Gastroesophageal sphincter (tissue), 4 donors: Measurements from ENCODE around the gene ARRB1. TPM values are rescaled to one million over a fixed set of nuclear protein-coding genes. Genes with fewer than 3 reads are reported as not detected.

ENCODE experiments used
- ATAC-seq: fragments of 150-250 bp; one replicate; pipeline ENCODE4 v1.9.1; 2016; ENCODE audit warnings: mild to moderate bottlenecking, moderate library complexity
- H3K27ac ChIP-seq, 4 donors: fragments of 200-600 bp; sonication (generic) in 3 of 4; 1 replicate in 3 of 4; 2 replicates in 1 of 4; pipeline ENCODE4 v1.5.1; 2016 to 2019
- H3K27me3 ChIP-seq: fragments of 200-600 bp; sonication (generic); one replicate; pipeline ENCODE4 v1.5.1; 2019
- H3K36me3 ChIP-seq, 2 donors: fragments of 200-600 bp; sonication (generic); one replicate each; pipeline ENCODE4 v1.5.1; 2019; ENCODE audit warnings: control low read depth in 1 of 2
- H3K4me1 ChIP-seq, 3 donors: fragments of 200-600 bp; sonication (generic); 1 replicate in 2 of 3; 2 replicates in 1 of 3; pipeline ENCODE4 v1.5.1; 2016 to 2019; ENCODE audit warnings: control low read depth in 2 of 3
- H3K4me3 ChIP-seq, 2 donors: fragments of 200-600 bp; sonication (generic); one replicate each; pipeline ENCODE4 v1.5.1; 2019; ENCODE audit warnings: mild to moderate bottlenecking in 1 of 2, moderate library complexity in 1 of 2
- H3K9me3 ChIP-seq, 3 donors: fragments of 200-600 bp; sonication (generic); one replicate each; pipeline ENCODE4 v1.5.1; 2017 to 2019; ENCODE audit warnings: control low read depth in 2 of 3
- EP300 ChIP-seq: sonication (generic); formaldehyde crosslinking; IDR thresholded peaks from one replicate; pipeline ENCODE4 v1.6.1; 2017; ENCODE audit warnings: antibody characterized with exemption, mild to moderate bottlenecking
- POLR2A ChIP-seq, 2 donors: fragments of 450-650 bp; IDR thresholded peaks; one replicate each; pipeline ENCODE4 v1.6.1; 2017; ENCODE audit warnings: antibody characterized with exemption in 2 of 2, mild to moderate bottlenecking in 2 of 2, moderate library complexity in 1 of 2
- POLR2AphosphoS5 ChIP-seq: sonication (generic); formaldehyde crosslinking; IDR thresholded peaks from one replicate; pipeline ENCODE4 v1.6.1; 2017; ENCODE audit warnings: antibody characterized with exemption
- WGBS, 2 donors: methylation state at CpG; one replicate each; pipeline ENCODE4 v1.1.5; 2018; ENCODE audit warnings: low coverage in 1 of 2; 5-methylcytosine and 5-hydroxymethylcytosine counted together
- total RNA-seq, 4 donors: library from RNA; depleted of rRNA; stranded (reverse); fragments of >200 nt; gene quantifications; one replicate each; pipeline ENCODE4 v1.1.0, GENCODE V29; 2016
- TF ChIP-seq, protein P1 (sequence below), 4 experiments: fragments of 200-600 bp in 2 of 4; fragments of 450-650 bp in 2 of 4; sonication (generic) in 1 of 4; IDR thresholded peaks; one replicate each; pipeline ENCODE4 v1.5.1; 2017 to 2019; ENCODE audit warnings: antibody characterized with exemption in 4 of 4, mild to moderate bottlenecking in 2 of 4, moderate library complexity in 2 of 4

The ARRB1 gene
- total RNA-seq, 4 donors from 2014 or later: 72.3 to 120 (median 93.0) TPM

DNA sequence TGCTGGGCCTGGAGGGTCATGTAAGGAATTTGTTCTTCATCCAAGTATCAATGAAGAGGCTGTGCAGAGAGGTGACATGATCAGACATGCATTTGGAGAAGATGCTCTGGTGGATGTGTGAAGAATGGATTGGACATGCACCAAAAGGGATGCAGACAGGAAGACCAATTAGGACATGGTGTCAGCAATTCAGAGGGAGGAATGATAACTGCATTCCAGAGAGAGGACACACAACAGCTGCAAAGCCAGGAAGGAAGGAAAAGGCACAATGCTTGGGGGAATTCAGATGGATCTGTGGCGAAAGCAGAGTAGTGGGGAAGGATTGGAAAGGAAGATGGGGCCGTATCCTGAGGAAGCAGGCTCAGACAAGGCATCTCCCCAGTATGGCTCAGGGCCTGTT, 5.2 kb upstream of the ARRB1 start:
- ATAC-seq: no peak
- 74 to 75% methylated on average over 1 to 2 of the region's 2 CpGs for WGBS, 2 donors

DNA sequence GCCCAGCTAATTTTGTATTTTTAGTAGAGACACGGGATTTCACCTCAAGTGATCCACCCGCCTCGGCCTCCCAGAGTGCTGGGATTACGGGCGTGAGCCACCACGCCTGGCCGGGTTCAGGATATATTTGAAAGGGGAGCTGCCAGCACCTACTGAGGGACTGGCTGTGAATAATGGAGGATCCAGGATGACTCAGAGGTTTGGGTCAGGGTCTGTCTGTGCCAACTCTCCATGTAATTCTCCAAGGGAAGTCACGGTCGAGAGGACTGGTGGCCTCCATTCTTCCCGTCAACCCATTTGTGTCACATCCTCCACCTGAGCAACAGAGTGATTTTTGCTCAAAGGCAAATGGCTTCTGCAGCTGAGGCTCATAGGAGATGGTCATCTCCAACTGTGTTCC, 3.6 kb upstream of the ARRB1 start:
- Histone ChIP-seq H3K27me3 (no peaks in the 10 kb centered on the region), H3K36me3 (no peaks in the 10 kb centered on the region), H3K4me1 (peaks cover 0 to 25% (median 3%) of the 10 kb centered on the region in 3 donors), H3K9me3 (no peaks in the 10 kb centered on the region), H3K4me3 (no peak overlapping the region), H3K27ac (no peak overlapping the region)
- ATAC-seq: no peak
- TF ChIP-seq POLR2A (IDR thresholded peaks at IDR 0.05): no peak
- no CpG with 5 or more reads among the region's 10 CpGs for WGBS, 2 donors

More for the DNA sequence above, 5.2 kb upstream of the ARRB1 start:
- Histone ChIP-seq H3K27me3 (no peaks in the 10 kb centered on the region), H3K36me3 (no peaks in the 10 kb centered on the region), H3K27ac (no peak overlapping the region), H3K4me1 (peaks cover 0 to 17% (median 3%) of the 10 kb centered on the region in 3 donors), H3K4me3 (no peak overlapping the region), H3K9me3 (no peaks in the 10 kb centered on the region)
- TF ChIP-seq, protein P1, sequence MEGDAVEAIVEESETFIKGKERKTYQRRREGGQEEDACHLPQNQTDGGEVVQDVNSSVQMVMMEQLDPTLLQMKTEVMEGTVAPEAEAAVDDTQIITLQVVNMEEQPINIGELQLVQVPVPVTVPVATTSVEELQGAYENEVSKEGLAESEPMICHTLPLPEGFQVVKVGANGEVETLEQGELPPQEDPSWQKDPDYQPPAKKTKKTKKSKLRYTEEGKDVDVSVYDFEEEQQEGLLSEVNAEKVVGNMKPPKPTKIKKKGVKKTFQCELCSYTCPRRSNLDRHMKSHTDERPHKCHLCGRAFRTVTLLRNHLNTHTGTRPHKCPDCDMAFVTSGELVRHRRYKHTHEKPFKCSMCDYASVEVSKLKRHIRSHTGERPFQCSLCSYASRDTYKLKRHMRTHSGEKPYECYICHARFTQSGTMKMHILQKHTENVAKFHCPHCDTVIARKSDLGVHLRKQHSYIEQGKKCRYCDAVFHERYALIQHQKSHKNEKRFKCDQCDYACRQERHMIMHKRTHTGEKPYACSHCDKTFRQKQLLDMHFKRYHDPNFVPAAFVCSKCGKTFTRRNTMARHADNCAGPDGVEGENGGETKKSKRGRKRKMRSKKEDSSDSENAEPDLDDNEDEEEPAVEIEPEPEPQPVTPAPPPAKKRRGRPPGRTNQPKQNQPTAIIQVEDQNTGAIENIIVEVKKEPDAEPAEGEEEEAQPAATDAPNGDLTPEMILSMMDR (IDR thresholded peaks at IDR 0.05): no peak
- TF ChIP-seq POLR2A (IDR thresholded peaks at IDR 0.05): no peak
- TF ChIP-seq EP300: no peak
- TF ChIP-seq POLR2AphosphoS5: no peak

DNA sequence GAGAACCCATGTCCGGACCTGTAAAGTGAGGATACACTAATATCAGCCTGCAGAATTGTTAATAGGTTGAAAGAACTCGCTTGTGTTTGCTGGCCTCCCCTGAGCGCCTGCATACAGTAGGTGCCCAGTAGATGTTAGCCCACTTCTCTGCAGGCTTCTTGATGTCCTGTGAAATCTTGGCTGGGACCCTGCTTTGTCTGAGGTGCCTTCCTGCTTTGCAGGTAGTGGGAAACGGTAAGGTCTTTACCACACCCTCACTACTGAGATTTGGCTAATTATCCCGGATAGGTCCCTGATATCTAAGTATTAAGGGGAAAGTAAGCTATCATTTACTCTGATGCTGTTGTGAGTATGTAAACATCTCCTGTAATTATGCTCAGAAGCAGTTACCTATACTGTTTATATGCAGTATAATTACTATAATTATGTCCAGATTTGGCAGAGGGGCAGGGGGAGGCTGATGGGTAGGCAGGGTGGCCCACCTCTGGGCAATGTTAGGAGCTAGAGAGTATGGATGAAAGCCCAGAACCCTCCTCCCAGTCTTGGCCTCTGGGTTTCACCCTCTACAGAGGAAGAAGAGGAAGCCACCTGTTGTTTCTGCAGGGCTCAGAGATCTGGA, 1.2 kb upstream of the ARRB1 start:
- Histone ChIP-seq H3K36me3 (no peaks in the 10 kb centered on the region), H3K27ac (peak overlapping the region in 3 of 4 donors; percentile 90 to 98 (median 96)), H3K4me3 (peak overlapping the region in 1 of 2 donors; percentile 94), H3K27me3 (no peaks in the 10 kb centered on the region), H3K9me3 (no peaks in the 10 kb centered on the region), H3K4me1 (peaks cover 0 to 49% (median 26%) of the 10 kb centered on the region in 3 donors)
- ATAC-seq: no peak
- 18 to 53% methylated on average over 1 to 5 of the region's 5 CpGs for WGBS, 2 donors
- TF ChIP-seq POLR2A (IDR thresholded peaks at IDR 0.05) (no peak), POLR2AphosphoS5 (no peak), EP300 (no peak)
- TF ChIP-seq, protein P1 (IDR thresholded peaks at IDR 0.05): no peak

DNA sequence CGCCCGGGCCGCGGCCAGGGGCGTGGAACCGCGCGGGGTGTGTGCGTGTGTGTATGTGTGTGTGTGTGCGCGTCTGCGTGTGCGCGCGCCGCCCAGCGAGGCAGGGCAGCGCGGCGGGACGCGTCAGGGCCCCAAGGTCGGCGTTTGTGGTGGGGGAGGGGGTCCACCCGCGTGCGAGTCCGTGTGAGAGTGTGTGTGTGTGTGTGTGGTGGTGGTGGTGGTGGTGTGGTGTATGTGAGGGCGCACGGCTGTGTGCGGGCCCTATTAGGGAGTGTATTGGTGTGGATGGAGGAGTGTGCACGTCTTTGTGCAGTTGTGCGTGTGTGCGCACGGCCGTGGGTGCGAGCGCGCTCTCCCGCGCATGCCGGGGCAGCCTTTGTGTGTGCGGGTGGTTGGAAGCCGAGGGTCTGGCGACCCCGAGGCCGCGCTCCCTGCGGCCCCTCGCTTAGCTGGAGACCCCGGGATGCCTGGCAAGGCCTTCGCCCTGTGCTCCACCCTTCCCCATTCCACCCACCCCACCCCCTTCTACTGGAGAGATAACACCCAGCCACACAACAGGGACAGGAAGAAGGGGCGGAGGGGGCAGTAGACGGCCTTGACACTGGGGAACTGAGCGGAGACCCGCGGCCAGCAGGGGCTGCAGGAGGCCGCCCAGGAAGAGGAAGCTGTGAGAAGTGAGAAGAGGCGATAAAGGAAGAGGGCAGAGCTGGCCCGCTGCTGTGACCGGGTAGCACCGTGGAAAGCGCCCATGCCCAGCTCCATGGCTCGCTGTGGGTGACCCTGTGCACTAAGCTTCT, 528 bp upstream of the ARRB1 start:
- Histone ChIP-seq H3K4me1 (peaks cover 6 to 56% (median 33%) of the 10 kb centered on the region in 3 donors), H3K27ac (peak overlapping the region; percentile 35 to 98 (median 93)), H3K36me3 (no peaks in the 10 kb centered on the region), H3K9me3 (no peaks in the 10 kb centered on the region), H3K4me3 (peak overlapping the region; percentile 93 to 94), H3K27me3 (no peaks in the 10 kb centered on the region)
- 0 to 3% methylated on average over 4 to 6 of the region's 64 CpGs for WGBS, 2 donors
- no peak for TF ChIP-seq EP300
- peak; percentile 12 to 40 for TF ChIP-seq POLR2A (IDR thresholded peaks at IDR 0.05)
- TF ChIP-seq POLR2AphosphoS5: peak; percentile 35
- peak; percentile 11 for ATAC-seq

DNA sequence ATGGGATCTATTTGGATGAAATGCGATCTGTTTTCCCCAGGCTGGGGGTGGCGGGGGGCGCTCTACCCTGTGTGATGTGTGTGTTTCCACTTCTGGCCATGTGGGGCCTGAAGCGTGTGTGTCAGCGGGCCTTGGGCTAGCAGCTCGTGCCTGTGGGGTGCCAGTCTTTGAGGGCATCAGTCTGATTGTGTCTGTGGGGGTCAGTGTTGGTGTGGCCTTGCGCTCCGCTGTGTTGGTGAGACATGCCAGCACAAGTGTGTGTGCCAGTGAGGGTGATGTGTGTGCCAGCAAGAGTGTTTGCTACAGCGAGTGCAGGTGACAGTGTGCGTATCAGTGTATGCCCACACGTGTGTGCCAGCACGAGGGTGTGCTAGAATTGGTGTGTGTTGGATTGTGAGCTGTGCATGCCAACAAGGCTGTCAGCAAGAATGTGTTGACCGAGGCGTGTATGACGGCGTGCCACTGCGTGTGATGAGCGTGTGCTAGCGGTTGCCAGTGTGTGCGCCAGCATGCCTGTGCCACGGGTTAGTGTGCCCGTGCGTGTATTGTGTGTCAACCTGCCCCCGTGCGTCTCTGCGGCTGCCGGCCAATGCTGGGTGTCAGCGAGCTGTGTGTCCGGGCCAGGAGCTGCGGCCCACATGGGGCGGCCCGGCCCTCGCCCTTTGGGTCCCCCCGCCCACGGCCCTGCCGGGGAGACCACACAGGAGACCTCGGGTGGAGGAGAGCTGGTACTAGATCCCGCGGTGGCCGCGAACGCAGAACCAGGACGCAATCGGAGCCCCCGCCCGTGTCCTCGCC, 519 bp downstream of the ARRB1 start:
- ATAC-seq: peak; percentile 41
- Histone ChIP-seq H3K4me3 (peak overlapping the region; percentile 93 to 94), H3K27ac (peak overlapping the region; percentile 90 to 98 (median 95)), H3K27me3 (no peaks in the 10 kb centered on the region), H3K36me3 (no peaks in the 10 kb centered on the region), H3K9me3 (no peaks in the 10 kb centered on the region), H3K4me1 (peaks cover 8 to 66% (median 43%) of the 10 kb centered on the region in 3 donors)
- 3 to 5% methylated on average over 8 to 13 of the region's 47 CpGs for WGBS, 2 donors
- TF ChIP-seq POLR2A (IDR thresholded peaks at IDR 0.05): peak in 1 of 2 donors; percentile 2
- no peak for TF ChIP-seq EP300
- TF ChIP-seq POLR2AphosphoS5: peak; percentile 57
- TF ChIP-seq, protein P1 (IDR thresholded peaks at IDR 0.05): peak in 3 of 4 experiments; percentile 14 to 42 (median 17)
